Muscle of arm (tissue), 12 donors: ENCODE results near the gene NPNT. TPM values are rescaled to one million over a fixed set of nuclear protein-coding genes. Genes with fewer than 3 reads are reported as not detected.

ENCODE experiments used
- DNase-seq: peaks from one replicate; pipeline ENCODE4 v3.0.0-alpha.2; 2013
- polyA plus RNA-seq, 12 donors: library from polyadenylated mRNA; unstranded; fragments of 120-200 nt; gene quantifications; one replicate each; pipeline ENCODE4 v1.2.1, GENCODE V29; 2013; ENCODE audit not compliant: insufficient read length in 12 of 12

The NPNT gene
- polyA plus RNA-seq, 12 donors, result 75.7 to 234 (median 169) TPM; not detected in 1

DNA sequence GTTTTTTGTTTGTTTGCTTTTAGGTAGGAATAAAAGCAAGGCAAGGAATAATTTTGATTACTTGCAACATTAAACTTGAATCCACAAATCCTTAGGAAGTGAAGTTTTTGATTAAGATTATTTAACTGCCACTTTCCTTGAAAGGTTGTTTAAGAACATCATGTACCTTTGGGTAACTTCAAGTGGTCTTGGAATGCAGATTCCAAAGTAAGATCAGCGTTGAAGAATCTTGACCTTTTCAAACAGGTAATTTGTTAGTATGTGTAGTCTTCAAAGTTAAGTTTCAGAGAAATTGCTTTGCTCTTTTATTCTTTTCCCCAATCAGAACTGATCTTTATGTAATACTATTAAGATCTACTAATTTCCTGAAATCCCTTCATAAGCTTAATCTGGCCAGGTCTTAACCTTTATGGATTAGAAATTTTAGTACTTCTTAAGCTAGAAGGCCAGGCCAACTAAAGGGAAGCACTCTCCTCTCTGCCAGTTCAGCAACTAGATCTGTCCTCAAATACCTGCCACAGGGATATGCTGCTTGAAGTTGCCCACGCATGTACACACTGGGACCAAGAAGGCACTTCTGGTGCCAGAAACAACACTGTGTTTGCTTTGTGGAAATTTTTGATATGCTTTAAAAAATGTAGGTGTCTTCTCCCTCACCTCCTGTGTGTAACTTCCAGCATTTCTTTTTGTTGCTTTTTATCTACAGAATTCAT is 7.4 kb downstream of the NPNT start:
- DNase-seq, result no peak

GRCh38 chr4:105909787-105910281 is 14.6 kb downstream of the NPNT start:
- no peak for DNase-seq

GRCh38 chr4:105911426-105911825 is 16.2 kb downstream of the NPNT start:
- no peak for DNase-seq

DNA sequence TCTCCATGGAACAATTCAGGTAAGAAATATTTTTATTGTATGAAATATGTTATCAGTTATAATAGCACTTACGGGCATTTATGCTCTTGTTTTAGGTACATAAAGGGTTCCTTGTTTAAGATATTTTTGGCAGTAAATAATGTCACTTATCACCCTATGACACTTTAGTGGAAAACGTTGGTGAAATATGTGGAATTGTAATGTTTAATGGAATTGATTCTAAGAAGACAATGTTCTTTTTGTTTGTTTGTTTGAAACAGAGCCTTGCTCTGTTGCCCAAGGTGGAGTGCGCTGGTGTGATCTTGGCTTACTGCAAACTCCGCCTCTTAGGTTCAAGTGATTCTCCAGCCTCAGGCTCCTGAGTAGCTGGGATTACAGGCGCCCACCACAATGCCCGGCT is 17.4 kb downstream of the NPNT start:
- DNase-seq, result no peak

- no peak for DNase-seq
Measured at GRCh38 chr4:105917171-105917685, 22.0 kb downstream of the NPNT start.

DNA sequence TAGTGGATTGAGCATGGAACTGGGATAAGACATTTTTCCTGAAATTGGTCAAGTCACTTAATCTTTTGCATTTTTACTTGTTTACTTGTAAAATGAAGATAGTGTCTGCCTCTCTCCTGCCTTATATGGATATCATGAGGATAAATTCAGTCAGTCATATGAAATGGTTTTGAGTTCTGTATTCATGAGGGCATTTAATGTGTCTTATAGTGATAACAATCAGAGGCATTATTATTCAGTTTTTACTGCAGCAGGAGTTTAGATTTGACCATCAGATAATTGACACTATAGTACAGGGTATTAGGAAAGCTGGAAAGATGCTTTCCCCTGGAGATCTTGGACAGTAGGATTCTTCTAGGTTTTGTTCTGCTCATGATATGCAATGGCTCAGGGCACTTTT is 26.0 kb downstream of the NPNT start:
- no peak for DNase-seq

DNA sequence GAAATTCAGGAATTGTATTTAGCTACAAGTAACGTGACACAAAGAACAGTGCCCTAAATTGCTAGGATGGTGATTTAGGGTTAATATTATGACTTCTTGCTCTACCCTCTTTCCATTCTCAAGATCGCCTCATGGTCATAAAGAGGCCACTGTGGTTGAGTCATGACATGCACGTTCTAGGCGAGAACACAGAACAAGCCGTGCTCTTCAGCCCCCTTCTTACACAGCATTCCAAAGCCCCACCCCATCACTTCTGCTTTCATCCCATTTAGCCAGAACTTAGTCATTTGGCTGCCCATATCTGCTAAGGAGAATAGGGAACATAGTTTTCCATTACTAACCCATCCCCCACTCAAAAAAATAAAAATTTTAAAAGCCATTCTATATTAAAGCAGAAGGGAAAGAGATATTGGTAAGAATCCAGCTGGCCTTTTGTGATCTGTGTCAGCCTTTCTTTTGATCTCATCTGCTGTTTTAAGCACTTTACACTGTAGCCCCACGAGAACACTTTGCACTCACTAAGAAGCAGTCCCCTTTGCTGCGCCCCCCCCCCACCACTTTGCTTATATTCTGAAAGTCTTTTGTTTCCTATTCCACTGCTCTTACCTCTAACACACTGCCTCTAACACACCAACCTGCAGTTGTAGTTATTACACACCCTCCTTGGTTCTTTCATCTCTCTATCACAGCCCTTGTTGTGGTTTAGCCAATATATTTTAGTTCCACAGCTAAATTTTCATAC is 28.4 kb downstream of the NPNT start:
- DNase-seq, result no peak

- no peak for DNase-seq
Measured at GRCh38 chr4:105924341-105924740, 29.1 kb downstream of the NPNT start.

GRCh38 chr4:105930698-105931097 is 35.4 kb downstream of the NPNT start:
- DNase-seq, result no peak

- no peak for DNase-seq
Measured at GRCh38 chr4:105933083-105933482, 37.8 kb downstream of the NPNT start.

- no peak for DNase-seq
Measured at GRCh38 chr4:105934386-105934785, 39.1 kb downstream of the NPNT start.

GRCh38 chr4:105936901-105937300 is 41.6 kb downstream of the NPNT start:
- DNase-seq, result no peak

GRCh38 chr4:105937759-105938158 is 42.5 kb downstream of the NPNT start:
- no peak for DNase-seq

- DNase-seq, result no peak
Measured at GRCh38 chr4:105943234-105943633, 48.0 kb downstream of the NPNT start.

GRCh38 chr4:105944540-105944939 is 49.3 kb downstream of the NPNT start:
- no peak for DNase-seq

DNA sequence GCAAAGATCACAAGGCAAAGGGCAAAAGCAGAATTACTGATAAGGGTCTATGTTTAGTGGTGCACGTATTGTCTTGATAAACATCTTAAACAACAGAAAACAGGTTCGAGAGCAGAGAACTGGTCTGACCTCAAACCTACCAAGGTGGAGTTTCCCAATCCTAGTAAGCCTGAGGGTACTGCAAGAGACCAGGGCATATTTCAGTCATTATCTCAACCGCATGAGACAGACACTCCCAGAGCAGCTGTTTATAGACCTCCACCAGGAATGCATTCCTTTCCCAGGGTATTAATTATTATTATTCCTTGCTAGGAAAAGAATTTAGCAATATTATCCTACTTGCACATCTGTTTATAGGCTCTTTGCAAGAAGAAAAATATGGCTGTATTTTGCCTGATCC is 51.5 kb downstream of the NPNT start:
- no peak for DNase-seq

GRCh38 chr4:105950701-105951100 is 55.4 kb downstream of the NPNT start:
- DNase-seq, result no peak

DNA sequence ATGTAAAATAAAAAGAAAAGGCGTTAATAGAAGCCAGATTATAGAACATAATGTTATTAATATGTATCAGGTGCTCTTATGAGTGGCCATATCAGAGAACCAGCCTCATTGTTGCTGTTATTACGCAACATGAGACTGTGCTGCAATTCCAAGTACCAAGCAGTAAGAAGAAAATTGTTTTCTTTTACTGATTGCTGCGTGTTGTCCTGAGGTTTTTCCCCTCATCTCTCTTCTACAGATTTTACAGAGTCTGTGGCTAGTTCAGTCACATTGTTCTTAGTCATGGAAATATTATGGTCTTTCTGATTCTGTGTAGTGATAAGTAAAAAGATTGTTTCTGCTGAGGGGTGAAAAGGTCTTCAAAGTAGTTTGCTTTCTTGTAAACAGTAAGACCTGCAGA is 55.9 kb downstream of the NPNT start:
- DNase-seq, result no peak

DNA sequence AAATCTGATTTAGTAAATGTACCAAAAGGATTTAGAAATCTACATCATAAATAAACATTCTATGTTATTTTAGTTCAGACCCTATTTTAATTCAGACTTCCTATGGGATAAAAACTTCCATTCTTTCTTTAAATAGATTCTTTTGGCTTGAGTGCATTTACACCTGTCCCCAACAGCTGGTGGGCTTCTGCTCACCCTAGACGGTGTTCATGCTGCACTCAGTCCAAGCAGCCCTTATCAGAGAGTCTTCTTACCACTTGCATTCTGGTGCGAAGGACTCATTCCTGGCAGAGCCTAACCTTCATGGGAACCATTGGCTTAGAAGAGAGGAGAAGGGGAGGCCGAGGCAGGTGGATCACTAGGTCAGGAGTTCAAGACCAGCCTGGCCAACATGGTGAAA is 57.3 kb downstream of the NPNT start:
- DNase-seq, result no peak

DNA sequence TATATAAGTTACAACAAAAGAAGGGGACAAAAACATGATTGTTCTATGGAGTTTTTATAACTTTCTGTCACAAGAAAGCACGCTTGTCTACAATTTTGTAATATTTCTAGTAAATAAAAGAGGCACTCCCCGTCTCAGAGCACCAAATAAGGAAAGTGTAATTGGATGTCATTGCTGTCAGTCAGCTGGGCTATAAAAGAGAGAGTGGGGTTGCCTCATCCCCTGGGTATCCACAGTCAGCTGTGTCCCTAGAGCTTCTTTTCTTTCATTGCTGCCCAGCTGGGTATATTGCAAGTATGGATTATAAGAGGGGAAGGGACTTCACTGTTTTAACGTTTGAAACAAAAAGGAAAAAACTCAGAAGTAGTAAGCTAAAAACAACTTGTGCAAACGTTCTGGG is 61.3 kb downstream of the NPNT start:
- no peak for DNase-seq

- DNase-seq, result no peak
Measured at GRCh38 chr4:105957680-105958079, 62.4 kb downstream of the NPNT start.

GRCh38 chr4:105963461-105964400 is 68.5 kb downstream of the NPNT start:
- DNase-seq, result no peak
